A549 (cell line): ENCODE measurements around the gene TMPRSS4. TPM values are rescaled to one million over a fixed set of nuclear protein-coding genes. Genes with fewer than 3 reads are reported as not detected.

Experiments used
- ATAC-seq, 2 experiments: fragments of 200-7000 bp in 1 of 2; fragments of >200 bp in 1 of 2; cut with Nextera tagmentation in 1 of 2; cut with Tn5 transposase in 1 of 2; 3 replicates each; pipeline versions ENCODE4 v1.8.0 to v1.9.1; 2018 to 2020; ENCODE audit warnings: mild to moderate bottlenecking in 1 of 2, moderate library complexity in 1 of 2
- CTCF ChIA-PET: fragments of 300-600 bp; sonication (Branson Sonifier 250); formaldehyde crosslinking; extraction: SDS; loops from one replicate; lab custom pipeline; 2021; ENCODE audit warnings: antibody characterized with exemption, inconsistent platforms; lab: Yijun Ruan, JAX
- POLR2A ChIA-PET: fragments of 350-600 bp; formaldehyde crosslinking; extraction: SDS; loops from one replicate; lab custom pipeline; 2021; ENCODE audit warnings: antibody characterized with exemption, inconsistent platforms; lab: Yijun Ruan, JAX
- DNase-seq, 2 experiments: peaks; one replicate each; pipeline versions ENCODE4 v3.0.0 to v3.0.0-alpha.2; 2011 to 2016; ENCODE audit warnings: low read depth in 1 of 2, low spot score in 1 of 2
- FAIRE-seq: peaks from 2 replicates; lab custom pipeline; 2011; peaks lifted over from hg19 to GRCh38; lab: Jason Lieb, UNC
- H3K27ac ChIP-seq, 2 experiments: fragments of >200 bp; sonication (Bioruptor Twin); formaldehyde crosslinking; 3 replicates each; pipeline ENCODE4 v1.5.1; 2016 to 2017
- H3K4me1 ChIP-seq: fragments of >200 bp; sonication (Bioruptor Twin); formaldehyde crosslinking; 3 replicates; pipeline ENCODE4 v1.6.1; 2016
- H3K4me2 ChIP-seq: fragments of >200 bp; sonication (Bioruptor Twin); formaldehyde crosslinking; 3 replicates; pipeline ENCODE4 v1.6.1; 2016
- H3K4me3 ChIP-seq: fragments of >200 bp; sonication (Bioruptor Twin); formaldehyde crosslinking; 3 replicates; pipeline ENCODE4 v1.5.1; 2016
- H3K9me3 ChIP-seq: fragments of >200 bp; sonication (Bioruptor Twin); formaldehyde crosslinking; 3 replicates; pipeline ENCODE4 v1.6.1; 2016
- BHLHE40 ChIP-seq: IDR thresholded peaks from 2 replicates; pipeline ENCODE4 v1.6.1; 2012; ENCODE audit warnings: low read depth, low read length, inconsistent platforms
- CBX2 ChIP-seq: fragments of 200-600 bp; sonication (generic); IDR thresholded peaks from 2 replicates; pipeline ENCODE4 v1.6.1; 2016; ENCODE audit warnings: low read depth, mild to moderate bottlenecking, borderline replicate concordance
- CEBPB ChIP-seq, 2 experiments: fragments of >200 bp in 1 of 2; sonication (Bioruptor Twin) in 1 of 2; formaldehyde crosslinking in 1 of 2; IDR thresholded peaks; 2 replicates each; pipeline ENCODE4 v1.6.1; 2012 to 2016
- CHD2 ChIP-seq: fragments of 150-350 bp; IDR thresholded peaks from 2 replicates; pipeline ENCODE4 v1.6.1; 2014; ENCODE audit warnings: low read length; ENCODE audit not compliant: partially characterized antibody
- EHMT2 ChIP-seq: fragments of 200-600 bp; sonication (generic); IDR thresholded peaks from 2 replicates; pipeline ENCODE4 v1.6.1; 2016; ENCODE audit warnings: antibody characterized with exemption, low read depth, mild to moderate bottlenecking, moderate library complexity
- ELK1 ChIP-seq: fragments of 150-350 bp; IDR thresholded peaks from 2 replicates; pipeline ENCODE4 v1.6.1; 2014; ENCODE audit warnings: low read depth, mild to moderate bottlenecking, low read length
- EP300 ChIP-seq, 2 experiments: fragments of >200 bp; sonication (Bioruptor Twin); formaldehyde crosslinking; IDR thresholded peaks; 2 replicates in 1 of 2; 3 replicates in 1 of 2; pipeline ENCODE4 v1.6.1; 2016 to 2017
- FOSB ChIP-seq: fragments of 250-450 bp; sonication (Bioruptor Pico); IDR thresholded peaks from 2 replicates; pipeline ENCODE4 v1.5.0; 2020; ENCODE audit warnings: mild to moderate bottlenecking, moderate library complexity
- HEYL ChIP-seq: fragments of 250-450 bp; sonication (Bioruptor Pico); IDR thresholded peaks from 2 replicates; pipeline ENCODE4 v1.8.0; 2021; ENCODE audit warnings: mild to moderate bottlenecking, moderate library complexity
- HOXA7 ChIP-seq: fragments of 250-450 bp; sonication (Bioruptor Pico); IDR thresholded peaks from 2 replicates; pipeline ENCODE4 v1.5.0; 2020; ENCODE audit warnings: mild to moderate bottlenecking, moderate library complexity
- HOXB13 ChIP-seq: fragments of 250-450 bp; sonication (Bioruptor Pico); IDR thresholded peaks from 2 replicates; pipeline ENCODE4 v1.5.0; 2020; ENCODE audit warnings: low read depth, mild to moderate bottlenecking, moderate library complexity
- MYC ChIP-seq: IDR thresholded peaks from 2 replicates; pipeline ENCODE4 v1.6.1; 2012; ENCODE audit warnings: mild to moderate bottlenecking, inconsistent platforms, low read length, improper control_type of control experiment, borderline replicate concordance
- NFE2L2 ChIP-seq: fragments of 150-350 bp; conservative IDR thresholded peaks from 2 replicates; pipeline ENCODE4 v1.6.1; 2014; ENCODE audit warnings: low read length
- NR3C1 ChIP-seq: fragments of >200 bp; sonication (Bioruptor Twin); formaldehyde crosslinking; IDR thresholded peaks from 3 replicates; pipeline ENCODE4 v1.6.1; 2017
- PBX3 ChIP-seq: IDR thresholded peaks from 2 replicates; pipeline ENCODE4 v1.6.1; 2012
- PHF8 ChIP-seq: fragments of 200-600 bp; sonication (generic); IDR thresholded peaks from 2 replicates; pipeline ENCODE4 v1.6.1; 2016; ENCODE audit warnings: low read depth, mild to moderate bottlenecking, antibody characterized with exemption, moderate library complexity, borderline replicate concordance
- RAD21 ChIP-seq, 2 experiments: fragments of >200 bp in 1 of 2; sonication (Bioruptor Twin) in 1 of 2; formaldehyde crosslinking in 1 of 2; IDR thresholded peaks in 1 of 2; conservative IDR thresholded peaks in 1 of 2; 2 replicates in 1 of 2; 3 replicates in 1 of 2; pipeline ENCODE4 v1.6.1; 2012 to 2018; ENCODE audit warnings: inconsistent platforms in 1 of 2
- TFCP2L1 ChIP-seq: fragments of 250-450 bp; sonication (Bioruptor Pico); IDR thresholded peaks from 2 replicates; pipeline ENCODE4 v1.5.0; 2021; ENCODE audit warnings: mild to moderate bottlenecking
- ZFP36 ChIP-seq: fragments of 450-650 bp; IDR thresholded peaks from 2 replicates; pipeline ENCODE4 v1.6.1; 2014; ENCODE audit warnings: borderline replicate concordance; ENCODE audit not compliant: partially characterized antibody
- ZSCAN20 ChIP-seq: fragments of 250-450 bp; sonication (Bioruptor Pico); IDR thresholded peaks from 2 replicates; pipeline ENCODE4 v1.8.0; 2022; ENCODE audit warnings: mild to moderate bottlenecking, moderate library complexity
- WGBS: methylation state at CpG from one replicate; pipeline ENCODE4 v1.1.6; 2017; ENCODE audit errors: missing lambda C conversion rate; 5-methylcytosine and 5-hydroxymethylcytosine counted together
- polyA plus RNA-seq, 4 experiments: library from polyadenylated mRNA; depleted of rRNA in 3 of 4; stranded (reverse); fragments of >200 nt; fragmentation: RNase III in 1 of 4; extraction: RNeasy Plus Mini Kit Qiagen cat#74134 plus additional on column Dnase treatment in 1 of 4; gene quantifications; 2 replicates in 3 of 4; 3 replicates in 1 of 4; pipeline ENCODE4 v1.2.3, GENCODE V29; 2011 to 2017
- TF ChIP-seq, protein P1 (sequence below): fragments of 200-600 bp; sonication (generic); IDR thresholded peaks from 2 replicates; pipeline ENCODE4 v1.6.1; 2016; ENCODE audit warnings: antibody characterized with exemption, mild to moderate bottlenecking, moderate library complexity

Gene TMPRSS4
- polyA plus RNA-seq, 2 of the 4 experiments (the other 2 are of a cell fraction), result not detected

DNA sequence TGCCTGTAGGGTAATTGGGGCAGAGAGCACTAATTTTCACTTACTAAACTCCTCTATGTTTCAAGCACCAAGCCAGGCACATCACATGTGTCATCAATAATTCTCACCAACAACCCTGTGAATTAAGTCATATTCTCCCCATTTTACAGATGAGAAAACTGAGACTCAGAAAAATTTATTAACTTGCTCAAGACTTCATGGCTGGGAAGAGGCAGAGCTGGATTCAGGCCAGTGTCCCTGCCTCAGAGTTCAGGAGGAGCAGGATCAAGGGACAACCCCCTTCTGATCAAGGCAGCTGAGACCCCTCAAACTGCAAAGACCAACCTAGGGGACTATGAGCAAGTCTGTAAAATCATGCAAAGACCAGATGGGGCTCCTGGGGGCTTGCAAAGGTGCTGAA is 7.8 kb downstream of the TMPRSS4 start:
- Histone ChIP-seq H3K4me3 (no peak overlapping the region), H3K4me1 (no peaks in the 10 kb centered on the region), H3K4me2 (no peak overlapping the region), H3K9me3 (peaks cover 14% of the 10 kb centered on the region; the same call in 2 of the 3 replicates), H3K27ac (no peak overlapping the region)
- POLR2A ChIA-PET, result no interaction called here
- TF ChIP-seq, protein P1, sequence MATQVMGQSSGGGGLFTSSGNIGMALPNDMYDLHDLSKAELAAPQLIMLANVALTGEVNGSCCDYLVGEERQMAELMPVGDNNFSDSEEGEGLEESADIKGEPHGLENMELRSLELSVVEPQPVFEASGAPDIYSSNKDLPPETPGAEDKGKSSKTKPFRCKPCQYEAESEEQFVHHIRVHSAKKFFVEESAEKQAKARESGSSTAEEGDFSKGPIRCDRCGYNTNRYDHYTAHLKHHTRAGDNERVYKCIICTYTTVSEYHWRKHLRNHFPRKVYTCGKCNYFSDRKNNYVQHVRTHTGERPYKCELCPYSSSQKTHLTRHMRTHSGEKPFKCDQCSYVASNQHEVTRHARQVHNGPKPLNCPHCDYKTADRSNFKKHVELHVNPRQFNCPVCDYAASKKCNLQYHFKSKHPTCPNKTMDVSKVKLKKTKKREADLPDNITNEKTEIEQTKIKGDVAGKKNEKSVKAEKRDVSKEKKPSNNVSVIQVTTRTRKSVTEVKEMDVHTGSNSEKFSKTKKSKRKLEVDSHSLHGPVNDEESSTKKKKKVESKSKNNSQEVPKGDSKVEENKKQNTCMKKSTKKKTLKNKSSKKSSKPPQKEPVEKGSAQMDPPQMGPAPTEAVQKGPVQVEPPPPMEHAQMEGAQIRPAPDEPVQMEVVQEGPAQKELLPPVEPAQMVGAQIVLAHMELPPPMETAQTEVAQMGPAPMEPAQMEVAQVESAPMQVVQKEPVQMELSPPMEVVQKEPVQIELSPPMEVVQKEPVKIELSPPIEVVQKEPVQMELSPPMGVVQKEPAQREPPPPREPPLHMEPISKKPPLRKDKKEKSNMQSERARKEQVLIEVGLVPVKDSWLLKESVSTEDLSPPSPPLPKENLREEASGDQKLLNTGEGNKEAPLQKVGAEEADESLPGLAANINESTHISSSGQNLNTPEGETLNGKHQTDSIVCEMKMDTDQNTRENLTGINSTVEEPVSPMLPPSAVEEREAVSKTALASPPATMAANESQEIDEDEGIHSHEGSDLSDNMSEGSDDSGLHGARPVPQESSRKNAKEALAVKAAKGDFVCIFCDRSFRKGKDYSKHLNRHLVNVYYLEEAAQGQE, result no peak
- TF ChIP-seq CBX2, result no peak
- no peak for TF ChIP-seq EHMT2
- no peak for TF ChIP-seq MYC
- TF ChIP-seq ELK1, result no peak
- no peak for TF ChIP-seq HEYL (CRISPR knock-in tag)
- TF ChIP-seq HOXA7, result no peak
- TF ChIP-seq HOXB13 (CRISPR knock-in tag), result no peak
- TF ChIP-seq ZSCAN20 (CRISPR knock-in tag), result no peak
- TF ChIP-seq RAD21 (conservative IDR thresholded peaks at IDR 0.05 in 1 of 2, IDR thresholded peaks at IDR 0.05 in 1 of 2), result no peak
- no peak for TF ChIP-seq NFE2L2
- no peak for TF ChIP-seq PBX3
- no peak for TF ChIP-seq NR3C1
- TF ChIP-seq CHD2, result no peak
- TF ChIP-seq CEBPB (IDR thresholded peaks at IDR 0.05), result no peak
- CTCF ChIA-PET, result no interaction called here
- DNase-seq, result no peak
- ATAC-seq, result no peak
- FAIRE-seq, result no peak

DNA sequence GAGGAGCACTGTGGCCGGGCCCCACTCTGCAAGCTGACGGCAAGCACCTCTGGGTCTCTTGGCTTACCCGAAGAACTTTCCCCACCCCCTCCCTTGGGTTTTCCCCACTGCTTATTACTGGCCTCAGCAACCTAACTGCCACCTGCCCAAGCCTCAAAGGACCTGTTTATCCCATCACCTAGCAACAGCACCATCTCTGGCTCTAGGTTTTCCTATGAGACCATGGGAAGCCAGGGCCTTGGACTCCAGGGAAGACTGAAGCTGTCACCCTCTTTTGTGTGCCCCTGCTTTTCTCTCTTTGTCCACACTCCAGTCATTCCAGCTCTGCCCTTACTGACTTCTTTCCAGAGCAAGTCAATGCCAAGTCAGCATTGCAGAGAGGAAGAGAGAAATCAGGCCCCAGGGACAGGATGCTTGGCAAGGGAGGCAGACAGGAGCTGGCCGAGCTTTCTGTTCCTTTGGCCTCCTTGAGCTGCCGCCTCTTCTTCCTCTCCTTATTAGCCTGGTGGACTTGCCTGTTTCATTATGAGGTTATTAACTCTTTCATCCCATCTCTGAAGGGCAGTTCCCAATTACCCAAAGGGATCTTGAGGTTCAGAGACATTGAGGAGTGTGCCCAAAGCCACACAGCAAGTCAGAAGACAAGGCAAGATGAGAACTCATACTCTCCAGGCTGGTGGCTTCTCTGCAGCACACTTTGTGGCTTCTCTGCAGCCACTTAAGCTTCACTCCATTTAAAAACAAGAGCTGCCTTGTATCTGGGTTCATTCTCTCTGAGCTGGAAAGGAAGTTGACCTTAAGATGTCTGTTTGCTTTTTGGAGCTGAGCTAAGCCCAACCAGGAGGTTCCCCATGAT is 10.3 kb downstream of the TMPRSS4 start, which contains the start of gene SMIM35:
Gene SMIM35, minus strand, starts transcription at position 51 of the 856 bp plus-strand sequence. CDS start 206 bp downstream, outside the sequence.
- H3K27ac ChIP-seq, result no peak within 1 kb of the TSS
- no peak for FAIRE-seq
- H3K4me1 ChIP-seq, result no peaks in the 10 kb centered on the region
- no peak for ATAC-seq
- CTCF ChIA-PET, result interaction anchor here (1.3 to 1.4 kb wide), 2 partner anchors 34 to 57 kb away, joined by 4 to 5 read pairs; no protein-coding TSS in a partner anchor
- 57% methylated on average over 3 of the region's 5 CpGs for WGBS
- no peak within 1 kb of the TSS for H3K4me3 ChIP-seq
- no peak for DNase-seq
- peaks cover 14% of the 10 kb centered on the region; the same call in 2 of the 3 replicates for H3K9me3 ChIP-seq
- TF ChIP-seq CHD2 (no peak), PHF8 (no peak), EP300 (IDR thresholded peaks at IDR 0.05) (no peak), ZFP36 (no peak), TFCP2L1 (no peak), PBX3 (no peak), BHLHE40 (no peak), FOSB (CRISPR knock-in tag) (no peak)
- TF ChIP-seq, protein P1, result no peak
- POLR2A ChIA-PET, result no interaction called here
- H3K4me2 ChIP-seq, result no peak within 1 kb of the TSS
